SK-N-SH (cell line): ENCODE results near the gene TPSAB1. TPM values are rescaled to one million over a fixed set of nuclear protein-coding genes. Genes with fewer than 3 reads are reported as not detected.

Source experiments
- CTCF ChIA-PET: fragments of 300-600, 350-600 bp; formaldehyde crosslinking; extraction: SDS; loops from one replicate; lab custom pipeline; 2021; lab: Yijun Ruan, JAX
- POLR2A ChIA-PET: fragments of 350-600 bp; sonication (Branson Sonifier 250); formaldehyde crosslinking; extraction: SDS; loops from one replicate; lab custom pipeline; 2020; ENCODE audit warnings: antibody characterized with exemption, inconsistent platforms; lab: Yijun Ruan, JAX
- DNase-seq: peaks from one replicate; pipeline ENCODE4 v3.0.0; 2012
- H2AFZ ChIP-seq: fragments of 200-600 bp; sonication (generic); 2 replicates; pipeline ENCODE4 v1.8.1; 2016; ENCODE audit warnings: antibody characterized with exemption, mild to moderate bottlenecking, low read depth
- H3F3A ChIP-seq: fragments of 200-600 bp; sonication (generic); replicated peaks from 2 replicates; pipeline ENCODE3; 2016; ENCODE audit warnings: antibody characterized with exemption, mild to moderate bottlenecking; ENCODE audit not compliant: insufficient read depth
- H3K27ac ChIP-seq, 2 experiments: fragments of 200-500 bp in 1 of 2; fragments of 200-600 bp in 1 of 2; sonication (Bioruptor generic) in 1 of 2; sonication (generic), shearing (Covaris generic) in 1 of 2; 2 replicates each; pipeline versions ENCODE4 v1.5.1 to v1.6.1; 2014 to 2016; ENCODE audit warnings: low read depth in 2 of 2, inconsistent platforms in 1 of 2, low read length in 1 of 2, mild to moderate bottlenecking in 1 of 2, mixed read lengths in 1 of 2
- H3K27me3 ChIP-seq: fragments of 200-600 bp; sonication (generic), shearing (Covaris generic); 2 replicates; pipeline ENCODE4 v1.6.1; 2016; ENCODE audit warnings: mixed run types; ENCODE audit not compliant: insufficient read depth
- H3K36me3 ChIP-seq, 2 experiments: fragments of 200-500 bp in 1 of 2; fragments of 200-600 bp in 1 of 2; sonication (Bioruptor generic) in 1 of 2; sonication (generic) in 1 of 2; replicated peaks in 1 of 2; 2 replicates each; pipeline versions ENCODE3 to v1.5.1; 2014 to 2016; ENCODE audit warnings: low read length in 1 of 2, mild to moderate bottlenecking in 1 of 2; ENCODE audit not compliant: insufficient read depth in 2 of 2, control insufficient read depth in 1 of 2
- H3K4me1 ChIP-seq, 2 experiments: fragments of 200-500 bp in 1 of 2; fragments of 200-600 bp in 1 of 2; sonication (Bioruptor generic) in 1 of 2; sonication (generic), shearing (Covaris generic) in 1 of 2; 2 replicates each; pipeline versions ENCODE4 v1.5.1 to v1.6.1; 2014 to 2016; ENCODE audit warnings: low read depth in 1 of 2, low read length in 1 of 2, mixed run types in 1 of 2; ENCODE audit not compliant: insufficient read depth in 2 of 2, control insufficient read depth in 1 of 2
- H3K4me2 ChIP-seq: fragments of 200-600 bp; sonication (generic), shearing (Covaris generic); 2 replicates; pipeline ENCODE4 v1.6.1; 2017; ENCODE audit warnings: mixed run types
- H3K4me3 ChIP-seq, 2 experiments: fragments of 200-500 bp in 1 of 2; fragments of 200-600 bp in 1 of 2; sonication (Bioruptor generic) in 1 of 2; sonication (generic), shearing (Covaris generic) in 1 of 2; 2 replicates each; pipeline versions ENCODE4 v1.5.1 to v1.8.1; 2014 to 2016; ENCODE audit warnings: low read depth in 2 of 2, inconsistent platforms in 1 of 2, low read length in 1 of 2, mild to moderate bottlenecking in 1 of 2, mixed read lengths in 1 of 2, moderate library complexity in 1 of 2
- H3K79me2 ChIP-seq: fragments of 200-600 bp; sonication (generic); 2 replicates; pipeline ENCODE4 v1.8.1; 2017; ENCODE audit warnings: mild to moderate bottlenecking; ENCODE audit not compliant: insufficient read depth
- H3K9ac ChIP-seq: fragments of 200-600 bp; sonication (generic); 2 replicates; pipeline ENCODE4 v1.6.1; 2017; ENCODE audit warnings: mixed run types
- H3K9me2 ChIP-seq: fragments of 200-600 bp; sonication (generic); 2 replicates; pipeline ENCODE4 v1.6.1; 2017; ENCODE audit warnings: mixed run types
- H3K9me3 ChIP-seq: fragments of 200-600 bp; sonication (generic); 2 replicates; pipeline ENCODE4 v1.6.1; 2017; ENCODE audit warnings: mixed run types, mild to moderate bottlenecking, moderate library complexity
- H4K20me1 ChIP-seq: fragments of 200-600 bp; sonication (generic); 2 replicates; pipeline ENCODE4 v1.6.1; 2017; ENCODE audit warnings: mild to moderate bottlenecking, mixed run types; ENCODE audit not compliant: insufficient read depth
- FOXM1 ChIP-seq: IDR thresholded peaks from 2 replicates; pipeline ENCODE4 v1.4.0; 2012; ENCODE audit warnings: low read depth, mild to moderate bottlenecking
- GABPA ChIP-seq: IDR thresholded peaks from 2 replicates; pipeline ENCODE4 v1.4.0; 2012; ENCODE audit warnings: low read depth, mild to moderate bottlenecking
- GATA2 ChIP-seq: sonication (generic); formaldehyde crosslinking; IDR thresholded peaks from 2 replicates; pipeline ENCODE4 v1.5.0; 2020; ENCODE audit warnings: mild to moderate bottlenecking, missing genetic modification reagents
- JUND ChIP-seq: IDR thresholded peaks from 2 replicates; pipeline ENCODE4 v1.4.0; 2012
- NRF1 ChIP-seq: IDR thresholded peaks from 2 replicates; pipeline ENCODE4 v1.6.1; 2012; ENCODE audit warnings: low read depth, mild to moderate bottlenecking, low read length
- POLR2AphosphoS5 ChIP-seq: IDR thresholded peaks from 2 replicates; pipeline ENCODE4 v1.6.1; 2012; ENCODE audit warnings: low read depth, low read length
- RAD21 ChIP-seq: IDR thresholded peaks from 2 replicates; pipeline ENCODE4 v1.6.1; 2012; ENCODE audit warnings: mild to moderate bottlenecking, low read length
- SMC3 ChIP-seq: IDR thresholded peaks from 2 replicates; pipeline ENCODE4 v1.6.1; 2012; ENCODE audit warnings: low read depth, low read length, improper control_type of control experiment
- TAF1 ChIP-seq: IDR thresholded peaks from 2 replicates; pipeline ENCODE4 v1.6.1; 2012; ENCODE audit warnings: low read depth, mild to moderate bottlenecking, low read length, moderate library complexity, borderline replicate concordance
- WGBS: methylation state at CpG from one replicate; pipeline ENCODE4 v1.1.6; 2017; ENCODE audit warnings: low lambda C conversion rate; 5-methylcytosine and 5-hydroxymethylcytosine counted together
- polyA plus RNA-seq, 3 experiments: library from polyadenylated mRNA; depleted of rRNA; stranded (reverse); fragments of >200 nt; gene quantifications; 2 replicates each; pipeline ENCODE4 v1.2.3, GENCODE V29; 2012
- TF ChIP-seq, protein P1 (sequence below): fragments of 150-350 bp; IDR thresholded peaks from 2 replicates; pipeline ENCODE4 v1.6.1; 2016; ENCODE audit warnings: mild to moderate bottlenecking, low read depth, low read length

The TPSAB1 gene
- polyA plus RNA-seq, 1 of the 3 experiments (the other 2 are of a cell fraction), result not detected

DNA sequence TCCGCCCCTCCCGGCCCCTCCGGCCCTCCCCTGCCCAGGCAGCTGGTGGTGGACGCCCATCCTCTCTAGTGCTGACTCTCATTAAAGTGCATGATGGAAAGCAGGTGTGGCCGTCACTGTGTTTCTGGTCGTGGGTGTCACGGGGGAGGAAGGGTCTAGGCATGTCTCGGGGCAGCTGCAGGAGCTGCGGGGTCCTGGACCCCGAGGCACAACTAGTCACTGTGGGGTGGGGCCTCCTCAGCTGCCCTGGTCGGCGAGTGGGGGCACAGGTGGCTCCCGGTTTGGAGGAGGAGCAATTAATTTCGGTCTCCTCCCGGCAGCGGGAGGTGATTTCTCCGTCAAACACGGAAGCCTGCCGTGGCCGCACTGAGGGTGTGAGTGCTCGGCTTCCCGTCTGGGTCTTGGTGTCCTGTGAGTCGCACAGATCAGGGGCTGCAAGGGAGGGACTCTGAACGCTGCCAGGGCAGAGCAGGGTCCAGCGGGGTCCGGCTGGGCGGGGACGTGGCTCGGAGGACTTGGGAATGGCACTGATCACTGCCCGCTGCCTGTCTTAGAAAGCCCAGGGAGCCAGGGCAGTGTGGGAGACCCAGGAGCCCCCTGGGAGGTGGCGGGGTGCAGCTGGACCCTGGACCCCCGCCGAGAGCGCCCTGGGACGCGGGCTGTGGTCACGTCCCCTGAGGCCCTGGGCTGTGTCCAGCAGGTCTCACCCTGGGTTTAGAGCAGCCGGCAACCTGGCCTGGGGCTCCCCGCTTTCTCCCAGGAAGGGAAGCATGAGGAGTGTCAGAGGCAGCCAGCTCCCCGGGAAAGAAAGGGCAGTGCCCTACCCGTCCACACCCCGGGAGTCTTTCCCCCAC is 18.6 kb downstream of the TPSAB1 start:
- TF ChIP-seq FOXM1 (no peak), RAD21 (no peak), POLR2AphosphoS5 (no peak)
- TF ChIP-seq, all 33 proteins: peak for 0
- no peak overlapping the region for H3K27ac ChIP-seq
- ChIA-PET POLR2A (no interaction called here), CTCF (interaction anchor here (1.1 kb wide), 1 partner anchor 21 kb away, joined by 3 read pairs; no protein-coding TSS in a partner anchor)
- H3F3A ChIP-seq, result no peaks in the 10 kb centered on the region
- no peak overlapping the region for H3K9ac ChIP-seq
- no peaks in the 10 kb centered on the region for H3K79me2 ChIP-seq
- H3K4me3 ChIP-seq, result no peak overlapping the region
- H3K27me3 ChIP-seq, result peaks cover 57% of the 10 kb centered on the region
- H3K4me2 ChIP-seq, result no peak overlapping the region
- WGBS, result 1% methylated on average over 12 of the region's 42 CpGs
- H3K9me3 ChIP-seq, result no peaks in the 10 kb centered on the region
- peaks cover 0 to 2% of the 10 kb centered on the region in 2 experiments; a peak in 1 of 4 replicates for H3K4me1 ChIP-seq
- peak; percentile 44 for DNase-seq
- no peak overlapping the region for H2AFZ ChIP-seq
- H3K9me2 ChIP-seq, result no peaks in the 10 kb centered on the region
- H4K20me1 ChIP-seq, result no peaks in the 10 kb centered on the region
- no peaks in the 10 kb centered on the region for H3K36me3 ChIP-seq

- Histone ChIP-seq H3K36me3 (no peaks in the 10 kb centered on the region), H2AFZ (no peak overlapping the region), H3F3A (peaks cover 5% of the 10 kb centered on the region), H3K4me3 (no peak overlapping the region), H3K27me3 (peaks cover 57% of the 10 kb centered on the region), H3K4me1 (peaks cover 0 to 2% of the 10 kb centered on the region in 2 experiments; a peak in 1 of 4 replicates), H3K9ac (no peak overlapping the region), H3K9me2 (no peaks in the 10 kb centered on the region), H3K4me2 (no peak overlapping the region), H3K9me3 (no peaks in the 10 kb centered on the region), H4K20me1 (no peaks in the 10 kb centered on the region), H3K79me2 (no peaks in the 10 kb centered on the region), H3K27ac (no peak overlapping the region)
- TF ChIP-seq SMC3, result no peak
- no peak for TF ChIP-seq GATA2 (CRISPR knock-in tag)
- TF ChIP-seq, protein P1, sequence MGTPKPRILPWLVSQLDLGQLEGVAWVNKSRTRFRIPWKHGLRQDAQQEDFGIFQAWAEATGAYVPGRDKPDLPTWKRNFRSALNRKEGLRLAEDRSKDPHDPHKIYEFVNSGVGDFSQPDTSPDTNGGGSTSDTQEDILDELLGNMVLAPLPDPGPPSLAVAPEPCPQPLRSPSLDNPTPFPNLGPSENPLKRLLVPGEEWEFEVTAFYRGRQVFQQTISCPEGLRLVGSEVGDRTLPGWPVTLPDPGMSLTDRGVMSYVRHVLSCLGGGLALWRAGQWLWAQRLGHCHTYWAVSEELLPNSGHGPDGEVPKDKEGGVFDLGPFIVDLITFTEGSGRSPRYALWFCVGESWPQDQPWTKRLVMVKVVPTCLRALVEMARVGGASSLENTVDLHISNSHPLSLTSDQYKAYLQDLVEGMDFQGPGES, result no peak
- no peak for TF ChIP-seq NRF1
- TF ChIP-seq JUND, result no peak
- TF ChIP-seq TAF1, result no peak
- TF ChIP-seq GABPA, result no peak
- POLR2A ChIA-PET, result no interaction called here
- DNase-seq, result no peak
- WGBS, result 17% methylated on average over 2 of the region's 11 CpGs
- CTCF ChIA-PET, result interaction anchor here (1.0 to 1.1 kb wide), 2 partner anchors 21 to 87 kb away, joined by 3 read pairs; no protein-coding TSS in a partner anchor
Measured at GRCh38 chr16:1259760-1260068, 19.2 kb downstream of the TPSAB1 start.
